ENCODE measurements around the gene SPATS2L. TPM values are rescaled to one million over a fixed set of nuclear protein-coding genes. Genes with fewer than 3 reads are reported as not detected.

The SPATS2L gene
- total RNA-seq, 3 donors from 2014 or later = 61.3 to 67.5 (median 64.5) TPM

DNA sequence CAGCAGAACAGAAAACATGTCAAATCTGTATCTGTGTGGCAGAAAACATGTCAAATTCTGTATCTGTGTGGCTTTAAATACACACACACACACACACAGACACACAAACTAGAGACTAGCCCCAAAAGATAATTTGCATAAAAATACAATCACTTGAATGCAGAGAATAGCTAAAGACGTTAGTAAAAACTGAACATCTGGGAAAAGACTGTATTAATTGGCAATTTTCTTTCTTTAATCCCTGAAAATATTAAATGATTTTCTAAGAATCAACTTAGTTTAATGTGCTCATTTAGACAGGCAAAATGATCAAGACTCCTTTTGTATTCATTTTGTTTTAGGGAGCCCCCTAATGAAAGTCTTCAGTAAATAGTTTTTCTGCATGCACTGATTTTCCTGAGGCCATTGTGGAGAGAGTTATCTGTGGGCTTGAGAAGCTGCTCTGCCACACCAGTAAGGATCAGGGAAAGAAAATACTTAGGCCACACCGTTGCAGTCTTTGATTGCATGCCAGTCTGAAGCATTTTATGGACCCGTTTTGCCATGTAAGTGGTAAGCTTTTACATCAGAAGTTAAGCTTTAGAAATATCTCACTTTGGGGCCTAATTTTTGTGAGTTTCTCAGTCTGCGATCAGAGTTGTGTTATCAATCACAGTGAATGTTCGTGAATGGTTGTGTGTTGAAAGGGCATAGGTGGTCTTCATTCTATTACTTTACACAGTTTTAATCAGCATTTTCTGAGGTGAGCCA is 2.2 kb downstream of the SPATS2L start:
- TF ChIP-seq POLR2A (IDR thresholded peaks at IDR 0.05) (no peak), POLR2AphosphoS5 (IDR thresholded peaks at IDR 0.05) (no peak)
- TF ChIP-seq, protein P1, sequence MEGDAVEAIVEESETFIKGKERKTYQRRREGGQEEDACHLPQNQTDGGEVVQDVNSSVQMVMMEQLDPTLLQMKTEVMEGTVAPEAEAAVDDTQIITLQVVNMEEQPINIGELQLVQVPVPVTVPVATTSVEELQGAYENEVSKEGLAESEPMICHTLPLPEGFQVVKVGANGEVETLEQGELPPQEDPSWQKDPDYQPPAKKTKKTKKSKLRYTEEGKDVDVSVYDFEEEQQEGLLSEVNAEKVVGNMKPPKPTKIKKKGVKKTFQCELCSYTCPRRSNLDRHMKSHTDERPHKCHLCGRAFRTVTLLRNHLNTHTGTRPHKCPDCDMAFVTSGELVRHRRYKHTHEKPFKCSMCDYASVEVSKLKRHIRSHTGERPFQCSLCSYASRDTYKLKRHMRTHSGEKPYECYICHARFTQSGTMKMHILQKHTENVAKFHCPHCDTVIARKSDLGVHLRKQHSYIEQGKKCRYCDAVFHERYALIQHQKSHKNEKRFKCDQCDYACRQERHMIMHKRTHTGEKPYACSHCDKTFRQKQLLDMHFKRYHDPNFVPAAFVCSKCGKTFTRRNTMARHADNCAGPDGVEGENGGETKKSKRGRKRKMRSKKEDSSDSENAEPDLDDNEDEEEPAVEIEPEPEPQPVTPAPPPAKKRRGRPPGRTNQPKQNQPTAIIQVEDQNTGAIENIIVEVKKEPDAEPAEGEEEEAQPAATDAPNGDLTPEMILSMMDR (IDR thresholded peaks at IDR 0.05) = no peak
- no peaks in the 10 kb centered on the region for H3K27me3 ChIP-seq
- DNase-seq (ENCODE audit: low spot score in 2 of 2) = no peak
- no peaks in the 10 kb centered on the region for H3K36me3 ChIP-seq
- H3K4me1 ChIP-seq = peaks cover 0 to 8% of the 10 kb centered on the region in 2 donors
- intact Hi-C loops (cut with DNase I; ENCODE audit: low total_unique reads) = no loop called here
- peak overlapping the region in 2 of 3 donors; percentile 92 to 94 for H3K4me3 ChIP-seq
- peak overlapping the region in 1 of 2 donors; percentile 34 for H3K27ac ChIP-seq
- no peaks in the 10 kb centered on the region for H3K9me3 ChIP-seq

DNA sequence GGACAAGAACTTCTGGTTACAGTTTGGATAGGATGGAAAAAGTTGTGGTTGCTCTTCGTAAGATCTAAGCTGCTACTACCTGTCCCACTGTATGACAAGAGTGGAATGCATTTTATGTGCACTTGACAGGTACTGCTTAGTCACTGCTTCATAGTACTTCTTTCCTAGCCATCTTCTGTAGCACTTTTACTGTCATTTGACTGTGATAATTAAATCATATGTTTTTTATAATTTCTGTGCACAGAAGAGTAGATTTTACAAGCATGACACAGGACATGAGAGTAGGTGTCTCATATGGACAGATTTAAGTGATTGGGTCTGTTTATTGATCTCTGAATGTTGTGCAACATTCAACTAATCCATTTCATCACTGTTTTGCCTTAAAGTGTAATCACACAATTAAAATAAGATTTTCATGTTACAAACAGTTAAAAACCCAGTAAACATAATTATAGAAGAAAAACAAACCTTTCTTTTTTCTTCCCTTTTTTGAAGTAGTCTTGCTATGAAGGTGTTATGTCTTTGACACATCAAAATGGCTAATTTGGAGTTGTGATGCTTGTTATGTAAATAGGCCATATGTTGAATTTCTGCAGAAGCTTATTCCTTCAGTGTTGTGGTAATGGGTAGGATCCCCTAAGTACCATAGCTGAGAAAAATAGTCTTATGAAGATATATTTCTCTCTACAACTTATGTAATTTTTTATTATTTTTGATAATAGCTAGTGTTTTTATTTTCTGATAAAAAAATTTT is 3.0 kb downstream of the SPATS2L start:
- Histone ChIP-seq H3K27ac (no peak overlapping the region), H3K36me3 (no peaks in the 10 kb centered on the region), H3K27me3 (no peaks in the 10 kb centered on the region), H3K4me1 (peaks cover 0 to 8% of the 10 kb centered on the region in 2 donors), H3K9me3 (no peaks in the 10 kb centered on the region), H3K4me3 (no peak overlapping the region)
- intact Hi-C loops (cut with DNase I; ENCODE audit: low total_unique reads) = no loop called here
- TF ChIP-seq POLR2AphosphoS5 (IDR thresholded peaks at IDR 0.05) (no peak), POLR2A (IDR thresholded peaks at IDR 0.05) (no peak)
- no peak for DNase-seq (ENCODE audit: low spot score in 2 of 2)

GRCh38 chr2:200310545-200310971 is 4.1 kb downstream of the SPATS2L start:
- Histone ChIP-seq H3K4me1 (peaks cover 0 to 8% of the 10 kb centered on the region in 2 donors), H3K27ac (no peak overlapping the region)
- intact Hi-C loops (cut with DNase I; ENCODE audit: low total_unique reads) = no loop called here

GRCh38 chr2:200311139-200311538 is 4.6 kb downstream of the SPATS2L start:
- TF ChIP-seq POLR2A (IDR thresholded peaks at IDR 0.05) (no peak), POLR2AphosphoS5 (IDR thresholded peaks at IDR 0.05) (no peak)
- TF ChIP-seq, protein P1 (IDR thresholded peaks at IDR 0.05) = no peak
- no peak overlapping the region for H3K27ac ChIP-seq
- no peak overlapping the region for H3K4me3 ChIP-seq
- no peaks in the 10 kb centered on the region for H3K9me3 ChIP-seq
- no peak for DNase-seq (ENCODE audit: low spot score in 2 of 2)
- no peaks in the 10 kb centered on the region for H3K36me3 ChIP-seq
- intact Hi-C loops (cut with DNase I; ENCODE audit: low total_unique reads) = no loop called here
- H3K4me1 ChIP-seq = peaks cover 0 to 8% of the 10 kb centered on the region in 2 donors
- no peaks in the 10 kb centered on the region for H3K27me3 ChIP-seq

More at GRCh38 chr2:200310545-200310971, 4.1 kb downstream of the SPATS2L start:
- no peak for DNase-seq (ENCODE audit: low spot score in 2 of 2)
- TF ChIP-seq, protein P1 (IDR thresholded peaks at IDR 0.05) = no peak
- TF ChIP-seq POLR2A (IDR thresholded peaks at IDR 0.05) (no peak), POLR2AphosphoS5 (IDR thresholded peaks at IDR 0.05) (no peak)
- no peak overlapping the region for H3K4me3 ChIP-seq
- no peaks in the 10 kb centered on the region for H3K27me3 ChIP-seq
- no peaks in the 10 kb centered on the region for H3K9me3 ChIP-seq
- H3K36me3 ChIP-seq = no peaks in the 10 kb centered on the region

DNA sequence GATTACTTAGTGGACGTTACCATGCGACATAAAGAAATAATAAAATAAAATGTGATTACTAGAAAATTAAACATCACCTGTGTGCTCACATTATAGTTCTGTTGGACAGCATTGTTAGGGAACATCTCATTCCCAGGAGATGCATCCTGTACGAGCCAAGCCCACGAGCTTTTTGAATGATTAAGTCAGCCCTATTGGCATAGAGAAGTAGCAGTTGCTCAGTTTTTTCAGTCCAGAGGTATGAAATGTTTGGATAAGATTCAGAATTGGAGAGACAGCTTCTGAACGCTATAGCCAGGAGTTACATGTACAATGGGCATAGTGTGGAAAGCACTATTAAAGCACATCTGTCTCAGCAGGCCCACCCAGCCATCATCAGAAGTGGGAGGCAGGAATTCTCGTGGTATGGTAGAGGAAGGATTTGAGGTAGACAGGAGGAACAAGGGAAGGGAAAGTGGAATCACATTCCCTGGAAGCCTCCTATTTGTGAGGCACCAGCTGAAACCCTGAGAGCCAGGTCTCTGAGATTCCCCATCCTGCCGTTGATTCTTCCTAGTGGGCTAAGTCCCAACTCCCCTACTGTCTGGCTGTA is 8.6 kb downstream of the SPATS2L start:
- H3K36me3 ChIP-seq = no peaks in the 10 kb centered on the region
- no peaks in the 10 kb centered on the region for H3K27me3 ChIP-seq
- no peak overlapping the region for H3K27ac ChIP-seq
- H3K9me3 ChIP-seq = no peaks in the 10 kb centered on the region
- peaks cover 4 to 5% of the 10 kb centered on the region in 2 donors for H3K4me1 ChIP-seq
- intact Hi-C loops (cut with DNase I; ENCODE audit: low total_unique reads) = loop anchor here (1.0 kb wide), 1 partner anchor 8 kb away; no protein-coding TSS in a partner anchor
- TF ChIP-seq POLR2AphosphoS5 (IDR thresholded peaks at IDR 0.05) = no peak
- no peak for TF ChIP-seq POLR2A (IDR thresholded peaks at IDR 0.05)
- TF ChIP-seq, protein P1 (IDR thresholded peaks at IDR 0.05) = no peak
- H3K4me3 ChIP-seq = no peak overlapping the region
- DNase-seq (ENCODE audit: low spot score in 2 of 2) = no peak

Data from breast epithelium (tissue), 4 donors.